ENCODE data around the gene SAE1.

The SAE1 gene

DNA sequence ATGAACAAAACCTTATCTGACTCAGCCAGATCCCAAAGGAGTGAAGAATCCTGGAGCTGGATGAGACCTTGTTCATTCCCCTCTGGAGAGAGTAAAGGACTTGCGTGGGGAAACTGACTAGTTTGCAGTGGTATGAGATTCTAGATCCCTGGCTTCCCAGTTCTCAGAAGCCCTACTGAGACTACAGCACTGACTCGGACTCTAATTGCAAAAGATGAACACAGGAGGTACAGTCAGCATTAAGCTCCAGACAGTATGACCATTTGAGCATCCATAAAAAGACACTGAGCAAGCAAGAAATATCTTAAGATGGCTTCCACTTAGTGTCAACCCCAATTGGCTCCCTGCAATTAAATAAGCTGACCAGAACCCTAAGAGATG, 23.8 kb upstream of the SAE1 start:
- DNase-seq (ENCODE audit: low spot score): no peak

DNA sequence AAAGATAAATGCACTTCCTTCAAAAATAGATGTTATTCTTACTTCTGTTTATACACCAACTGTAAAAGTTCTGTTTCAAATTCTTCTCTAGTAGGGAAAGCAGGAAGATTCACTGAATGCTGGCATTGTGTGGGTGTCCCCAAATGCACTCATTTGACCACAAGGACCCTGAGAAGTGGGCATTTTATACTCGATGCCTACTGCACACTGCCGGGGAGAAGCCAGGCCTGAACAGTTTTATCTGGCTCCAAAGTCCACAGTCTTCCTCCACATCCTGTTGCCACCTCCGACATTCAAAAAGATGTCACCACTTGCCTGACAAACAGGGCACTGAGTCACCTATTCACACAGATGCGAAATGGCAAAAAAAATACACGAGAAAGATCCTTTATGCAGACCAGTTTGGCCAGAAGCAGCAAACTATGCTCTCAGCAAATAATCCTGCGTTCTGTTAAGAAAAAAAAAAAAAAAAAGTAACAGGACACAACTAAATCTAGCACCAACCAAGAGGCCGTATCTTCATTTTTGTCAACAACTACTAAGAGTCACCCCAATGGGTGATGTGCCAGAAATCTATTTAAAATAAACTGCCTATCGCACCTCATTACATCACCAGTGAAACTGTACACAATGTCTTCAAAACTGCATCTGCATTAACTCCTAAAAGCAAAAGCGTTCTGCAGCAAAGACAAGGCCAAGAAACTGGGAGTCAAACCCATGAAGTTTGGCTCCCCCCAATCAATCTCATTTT, 23.3 kb upstream of the SAE1 start:
- DNase-seq (ENCODE audit: low spot score): no peak

DNA sequence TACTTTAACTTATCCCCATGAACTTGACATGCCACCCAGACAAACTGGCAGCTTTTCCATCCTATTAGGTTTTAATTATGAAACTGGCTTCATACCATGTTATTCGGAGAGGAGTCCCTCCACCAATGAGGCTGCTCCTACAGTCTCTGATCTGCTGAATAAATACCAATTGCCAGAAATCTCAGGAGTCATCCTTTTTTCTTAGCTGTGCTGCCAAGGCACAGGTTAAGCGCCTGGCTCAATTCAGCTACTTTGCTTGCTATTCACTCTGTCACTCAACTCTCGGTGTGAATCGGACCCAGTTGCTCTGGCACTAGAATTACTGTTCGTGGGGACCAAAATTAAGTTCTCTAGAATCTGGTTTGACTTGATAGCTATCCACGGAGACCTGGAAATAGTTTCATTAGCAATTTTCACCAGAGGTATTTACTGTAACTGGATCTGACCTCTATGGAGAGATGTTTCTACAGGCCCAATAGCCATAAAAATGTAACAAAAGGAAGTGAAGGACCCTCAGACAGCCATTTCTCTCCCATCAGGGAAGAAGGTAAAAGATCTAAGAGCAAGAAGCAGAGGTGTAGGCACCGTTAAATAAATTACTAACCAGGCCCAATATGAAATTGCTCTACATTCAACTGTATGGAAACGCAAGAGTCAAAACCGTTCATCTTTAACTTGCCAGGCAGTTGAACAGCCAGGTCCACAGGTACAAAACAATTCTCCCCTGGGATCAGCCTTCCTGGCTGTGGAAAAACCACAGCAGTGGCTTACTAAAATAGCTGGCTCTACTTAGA, 22.5 kb upstream of the SAE1 start:
- no peak for DNase-seq (ENCODE audit: low spot score)

GRCh38 chr19:47109177-47109540, 21.5 kb upstream of the SAE1 start:
- no peak for DNase-seq (ENCODE audit: low spot score)

GRCh38 chr19:47109541-47110375, 20.9 kb upstream of the SAE1 start:
- DNase-seq (ENCODE audit: low spot score): no peak

GRCh38 chr19:47110521-47111005, 20.1 kb upstream of the SAE1 start:
- no peak for DNase-seq (ENCODE audit: low spot score)

- no peak for DNase-seq (ENCODE audit: low spot score)
Measured at GRCh38 chr19:47111006-47111621, 19.5 kb upstream of the SAE1 start.

DNA sequence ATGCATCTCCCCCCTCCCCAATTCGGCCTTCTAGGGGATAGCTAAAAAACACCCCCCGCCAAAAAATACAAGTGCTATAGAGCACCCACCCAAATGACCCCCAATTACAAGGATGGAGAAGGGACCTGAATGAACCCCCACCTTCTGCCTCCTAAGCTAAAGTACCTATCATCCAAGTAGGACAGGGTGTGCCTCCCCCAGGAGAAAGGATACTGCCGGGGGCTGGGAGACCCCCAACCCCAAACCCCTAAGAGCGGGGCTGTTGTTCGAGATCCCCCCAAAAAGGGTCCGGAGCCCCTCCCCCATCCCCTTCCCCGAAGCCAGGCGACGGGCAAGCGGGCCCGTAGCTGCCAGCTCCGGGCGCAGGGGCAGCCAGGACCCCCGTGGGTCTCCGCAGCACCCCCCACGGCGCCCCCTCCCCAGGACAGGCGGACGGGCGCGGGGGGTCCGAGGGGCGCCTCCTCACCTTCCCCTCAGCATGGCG, 18.9 kb upstream of the SAE1 start:
- DNase-seq (ENCODE audit: low spot score): no peak

DNA sequence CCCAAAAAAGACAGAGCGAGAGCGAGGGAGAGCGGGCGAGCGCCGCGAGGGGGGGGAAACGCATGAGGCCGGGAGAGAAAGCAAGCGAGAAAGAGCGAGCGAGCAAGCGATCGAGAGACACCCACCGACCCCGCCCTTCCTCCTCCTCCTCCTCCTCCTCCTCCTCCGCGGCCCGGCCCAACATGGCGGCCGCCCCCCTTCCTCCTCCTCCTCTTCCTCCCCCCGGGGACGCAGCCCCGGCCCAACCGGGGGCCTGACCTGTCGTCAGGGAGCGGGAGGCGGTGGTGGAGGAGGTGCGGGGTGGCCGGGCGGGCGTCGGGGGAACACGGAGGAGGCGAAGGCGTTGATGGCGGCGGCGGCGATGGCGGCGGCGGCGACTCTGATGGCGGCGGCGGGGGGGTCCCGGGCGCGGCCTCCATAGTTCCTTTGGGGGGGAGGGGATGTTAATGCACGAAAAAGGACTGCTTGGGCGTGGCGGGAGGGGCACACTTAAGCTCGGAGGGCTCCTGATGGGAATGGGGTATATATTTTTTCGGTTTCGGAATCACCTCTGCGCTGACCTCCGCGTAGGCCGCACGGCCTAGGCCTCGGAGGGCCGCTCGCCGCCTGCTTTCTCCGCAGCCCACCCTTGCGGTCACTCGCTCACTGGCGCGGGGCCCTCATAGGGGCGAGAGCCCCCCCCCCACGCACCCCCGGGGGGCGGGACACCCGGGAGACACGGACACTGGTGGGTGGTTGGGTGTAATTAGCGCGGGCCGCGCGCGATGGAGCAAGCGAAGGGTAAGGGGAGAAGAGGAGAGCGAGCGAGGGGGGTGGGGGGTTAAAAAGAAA, 18.3 kb upstream of the SAE1 start:
- peak; percentile 65 for DNase-seq (ENCODE audit: low spot score)

GRCh38 chr19:47112997-47113849, 17.4 kb upstream of the SAE1 start, which contains the start of gene ZC3H4:
ZC3H4 (minus strand) TSS chr19:47113776; CDS start chr19:47112584, 1,192 bp downstream.
- DNase-seq (ENCODE audit: low spot score): peak; percentile 87

DNA sequence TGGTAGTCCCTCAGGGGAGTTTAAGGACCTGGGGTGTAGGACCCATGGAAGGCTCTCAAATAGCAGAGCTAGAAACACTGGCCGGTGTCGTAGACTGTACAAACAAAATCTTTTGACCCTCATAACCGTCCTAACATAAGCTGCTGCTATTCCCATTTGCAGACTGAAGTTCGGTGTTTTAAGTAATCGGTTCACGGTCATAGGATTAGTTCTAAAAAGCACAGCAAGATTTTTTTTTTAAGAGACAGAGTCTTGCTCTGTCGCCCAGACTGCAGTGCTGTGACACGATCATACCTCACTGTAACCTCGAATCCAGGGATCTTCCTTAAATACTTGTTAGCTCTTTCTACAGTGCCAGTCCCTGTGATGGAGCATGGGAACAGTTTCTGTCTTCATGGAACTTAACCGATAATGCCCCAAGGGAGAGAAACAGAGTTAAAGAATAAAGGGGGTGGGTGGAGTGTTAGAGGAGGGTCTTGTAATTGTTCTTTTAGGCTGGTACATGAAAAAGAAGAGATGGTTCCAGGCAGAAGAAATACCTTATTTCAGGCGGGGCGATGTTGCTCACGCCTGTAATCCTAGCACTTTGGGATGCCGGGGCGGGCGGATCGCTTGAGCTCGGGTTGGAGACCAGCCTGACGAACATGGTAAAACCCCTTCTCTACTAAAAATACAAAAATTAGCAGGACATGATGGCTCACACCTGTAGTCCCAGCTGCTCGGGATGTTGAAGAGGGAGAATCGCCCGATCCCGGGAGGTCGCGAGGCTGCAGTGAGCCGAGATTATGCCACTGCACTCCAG, 16.6 kb upstream of the SAE1 start:
- DNase-seq (ENCODE audit: low spot score): no peak

GRCh38 chr19:47120470-47121067, 10.1 kb upstream of the SAE1 start:
- DNase-seq (ENCODE audit: low spot score): no peak

GRCh38 chr19:47122359-47123335, 8.0 kb upstream of the SAE1 start:
- no peak for DNase-seq (ENCODE audit: low spot score)

DNA sequence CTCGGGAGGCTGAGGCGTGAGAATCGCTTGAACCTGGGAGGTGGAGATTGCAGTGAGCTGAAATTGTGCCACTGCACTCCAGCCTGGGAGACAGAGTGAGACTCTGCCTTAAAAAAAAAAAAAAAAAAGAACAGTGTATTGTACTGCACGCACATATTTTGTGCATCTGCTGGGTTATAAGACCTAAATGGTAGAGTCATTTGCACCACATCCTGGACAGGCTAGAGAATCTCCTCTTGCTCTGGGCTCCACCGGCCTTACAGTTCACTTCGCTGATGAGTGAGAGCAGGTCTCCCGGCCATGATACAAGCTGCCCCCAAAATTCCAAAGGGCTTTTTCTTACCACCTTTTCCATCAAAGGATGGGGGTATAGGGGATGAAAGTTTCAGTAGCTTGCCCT, 7.2 kb upstream of the SAE1 start:
- no peak for DNase-seq (ENCODE audit: low spot score)

GRCh38 chr19:47124937-47125668, 5.5 kb upstream of the SAE1 start:
- peak; percentile 69 for DNase-seq (ENCODE audit: low spot score)

DNA sequence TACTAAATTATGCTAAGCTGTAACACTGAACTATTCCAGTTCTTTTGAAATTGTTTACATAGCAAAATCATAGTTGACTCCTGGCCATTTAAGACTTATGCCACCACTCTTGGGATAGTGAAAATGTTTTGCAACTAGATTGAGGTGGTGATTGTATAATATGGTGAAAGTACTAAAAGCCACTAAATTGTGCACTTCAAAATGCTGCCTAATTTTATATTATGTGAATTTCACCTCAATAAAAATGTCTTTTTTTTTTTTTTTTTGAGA, 5.0 kb upstream of the SAE1 start:
- no peak for DNase-seq (ENCODE audit: low spot score)

- no peak for DNase-seq (ENCODE audit: low spot score)
Measured at GRCh38 chr19:47129579-47129978, 1.1 kb upstream of the SAE1 start.
